BE2C (cell line): ENCODE results near the gene ADSS1.

Experiments
- DNase-seq: peaks from one replicate; pipeline ENCODE4 v3.0.0-alpha.2; 2020
- H3K27me3 ChIP-seq: fragments of 250-450 bp; sonication (Bioruptor Pico); 2 replicates; pipeline ENCODE4 v1.5.1; 2020; ENCODE audit warnings: mild to moderate bottlenecking
- H3K36me3 ChIP-seq: fragments of 250-450 bp; sonication (Bioruptor Pico); 2 replicates; pipeline ENCODE4 v1.5.1; 2020; ENCODE audit warnings: mild to moderate bottlenecking
- H3K4me1 ChIP-seq: fragments of 250-450 bp; sonication (Bioruptor Pico); 2 replicates; pipeline ENCODE4 v1.5.1; 2020
- H3K4me3 ChIP-seq: 2 replicates; pipeline ENCODE4 v1.5.1; 2011; ENCODE audit warnings: low read depth, low read length
- H3K9me3 ChIP-seq: fragments of 250-450 bp; sonication (Bioruptor Pico); 2 replicates; pipeline ENCODE4 v1.5.1; 2020
- CTCF ChIP-seq: IDR thresholded peaks from 2 replicates; pipeline ENCODE4 v1.5.1; 2012; ENCODE audit warnings: mild to moderate bottlenecking, low read depth, low read length

Gene ADSS1

DNA sequence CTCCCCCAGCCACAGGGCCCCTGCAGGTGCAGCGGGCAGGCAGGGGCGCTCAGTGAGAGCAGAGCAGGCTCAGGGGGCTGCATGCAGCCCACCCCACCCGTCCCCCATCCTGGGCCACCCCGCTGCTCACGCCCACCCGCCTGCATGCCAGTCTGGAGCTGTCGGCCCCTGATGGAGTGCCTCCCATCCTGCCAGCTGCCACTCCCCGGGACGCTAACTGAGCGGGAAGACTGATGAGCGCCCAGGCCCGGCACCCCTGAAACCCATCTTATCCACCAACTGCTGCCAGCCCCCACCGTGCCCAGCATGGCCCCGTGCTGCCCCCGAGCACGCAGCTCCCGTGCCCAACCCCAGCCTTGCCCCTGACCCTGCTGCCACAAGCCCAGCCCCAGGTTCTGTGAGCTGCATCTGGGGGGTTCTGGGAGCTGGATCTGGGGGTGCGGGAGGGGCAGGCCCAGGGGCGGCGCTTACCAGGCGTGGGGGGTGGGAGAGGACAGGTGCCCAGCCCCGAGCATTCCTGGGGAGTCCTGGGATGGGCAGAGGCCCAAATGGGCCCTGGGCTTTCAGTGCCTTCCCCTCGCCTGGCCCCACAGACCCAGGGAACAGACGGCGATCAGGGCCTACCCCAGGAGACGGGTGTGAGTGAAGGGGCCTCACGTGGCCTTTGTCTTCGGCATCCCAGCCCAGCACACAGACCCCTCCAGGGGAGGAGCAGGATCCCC, 58.2 kb downstream of the ADSS1 start:
- H3K9me3 ChIP-seq = no peaks in the 10 kb centered on the region
- no peak for DNase-seq

DNA sequence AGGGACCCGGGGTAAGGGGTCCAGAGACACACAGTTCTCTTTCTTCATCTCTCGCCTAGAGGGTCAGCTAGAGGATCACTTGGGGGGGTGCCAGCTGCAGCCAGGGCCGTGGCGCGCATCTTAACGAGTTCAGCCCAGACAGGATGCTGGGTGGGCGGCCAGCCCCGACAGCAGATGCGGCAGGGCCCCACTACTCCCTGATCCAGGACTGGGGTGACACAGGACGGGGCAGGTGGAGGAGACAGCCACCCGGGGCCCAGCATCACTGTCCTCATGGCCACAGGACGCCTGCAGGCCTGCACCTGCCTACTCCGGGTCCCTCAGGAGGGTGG, 58.7 kb downstream of the ADSS1 start:
- Histone ChIP-seq H3K9me3 (no peaks in the 10 kb centered on the region), H3K4me1 (no peaks in the 10 kb centered on the region), H3K36me3 (peaks cover 3% of the 10 kb centered on the region; the same call in 1 of the 2 replicates), H3K27me3 (no peaks in the 10 kb centered on the region), H3K4me3 (no peak overlapping the region)
- TF ChIP-seq CTCF = no peak
- DNase-seq = no peak

More for the DNA sequence above, 58.2 kb downstream of the ADSS1 start:
- Histone ChIP-seq H3K4me1 (no peaks in the 10 kb centered on the region), H3K36me3 (peaks cover 6% of the 10 kb centered on the region; the same call in 1 of the 2 replicates), H3K4me3 (no peak overlapping the region), H3K27me3 (no peaks in the 10 kb centered on the region)
- no peak for TF ChIP-seq CTCF

DNA sequence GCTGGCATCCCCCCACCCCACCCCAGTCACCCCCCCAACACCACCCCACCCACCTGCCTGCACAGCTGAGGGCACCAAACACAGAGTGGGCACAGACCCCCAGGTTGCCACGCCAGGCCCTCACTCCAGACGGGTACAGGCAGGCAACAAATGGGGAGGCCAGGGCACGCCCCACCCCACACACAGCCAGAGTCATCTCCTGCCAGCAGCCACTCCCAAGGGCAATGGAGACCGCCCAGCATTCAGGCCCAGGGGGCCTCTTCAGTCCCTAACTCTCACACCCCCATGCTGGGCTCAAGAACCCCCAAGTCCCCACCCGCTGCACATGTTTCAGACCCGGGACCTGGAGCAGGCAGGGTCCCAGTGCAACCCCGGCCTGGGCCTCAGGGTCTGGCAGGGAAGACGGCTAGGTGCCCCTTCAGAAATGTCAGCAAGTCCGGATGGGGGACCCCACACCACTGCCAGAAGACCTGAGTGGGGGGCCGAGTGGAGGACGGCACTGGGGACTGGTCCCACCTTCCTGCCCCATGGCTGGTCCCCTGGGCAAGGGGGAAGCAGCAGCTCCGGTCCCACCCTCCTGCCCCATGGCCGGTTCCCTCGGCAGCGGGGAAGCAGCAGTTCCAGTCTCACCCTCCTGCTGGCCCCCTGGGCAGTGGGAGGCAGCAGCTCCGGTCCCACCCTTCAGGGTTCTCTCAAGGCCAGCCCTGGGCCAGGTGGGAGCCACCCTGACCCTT, 59.6 kb downstream of the ADSS1 start:
- no peak overlapping the region for H3K4me3 ChIP-seq
- peaks cover 6% of the 10 kb centered on the region; the same call in 1 of the 2 replicates for H3K36me3 ChIP-seq
- H3K4me1 ChIP-seq = no peaks in the 10 kb centered on the region
- no peak for DNase-seq
- no peak for TF ChIP-seq CTCF
- H3K9me3 ChIP-seq = no peaks in the 10 kb centered on the region
- no peaks in the 10 kb centered on the region for H3K27me3 ChIP-seq

GRCh38 chr14:104784218-104784568, 60.2 kb downstream of the ADSS1 start:
- H3K27me3 ChIP-seq = no peaks in the 10 kb centered on the region
- no peak overlapping the region for H3K4me3 ChIP-seq
- H3K9me3 ChIP-seq = no peaks in the 10 kb centered on the region
- peaks cover 7% of the 10 kb centered on the region; the same call in 1 of the 2 replicates for H3K36me3 ChIP-seq
- no peaks in the 10 kb centered on the region for H3K4me1 ChIP-seq
- DNase-seq = no peak
- TF ChIP-seq CTCF = no peak

DNA sequence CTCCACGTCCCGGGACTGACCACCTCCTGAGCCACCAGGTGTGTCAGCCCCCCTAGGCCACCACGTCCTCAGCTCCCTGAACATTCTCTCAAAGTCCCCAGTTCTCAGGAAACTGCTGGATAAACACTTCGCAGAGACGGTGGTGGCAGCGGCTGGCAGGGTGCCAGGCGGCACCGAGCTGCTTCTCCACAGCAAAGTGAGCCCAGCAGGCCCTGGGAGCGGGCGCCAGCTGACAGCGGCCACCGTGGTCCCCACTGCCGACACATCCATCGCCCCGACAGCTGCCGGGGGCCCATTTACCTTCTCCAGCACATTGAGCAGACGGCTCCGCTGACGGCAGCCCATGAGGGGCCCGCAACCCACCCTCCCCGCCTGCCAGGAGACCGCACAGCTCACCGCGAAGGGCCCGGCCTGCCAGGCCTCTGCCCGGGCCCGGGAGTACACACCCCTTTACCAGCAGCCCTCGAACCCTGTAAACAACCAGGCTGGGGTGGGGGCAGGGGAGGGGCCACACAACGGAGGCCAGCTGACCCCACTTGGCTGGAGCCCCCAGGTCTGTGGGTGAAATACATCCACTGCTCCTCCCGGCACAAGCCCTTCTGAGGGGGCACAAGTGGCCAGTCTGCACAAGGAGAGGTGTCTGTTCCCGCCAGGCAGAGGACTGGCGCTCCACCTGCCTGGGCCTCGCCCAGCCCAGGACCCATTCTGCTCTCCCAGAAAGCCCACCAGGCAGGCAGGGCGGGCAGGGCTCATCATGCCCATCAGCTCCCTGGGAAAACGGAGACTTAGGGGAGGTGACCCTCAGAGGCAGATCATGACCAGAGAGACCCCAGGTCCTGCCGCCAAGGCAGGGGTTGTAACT, 61.0 kb downstream of the ADSS1 start:
- no peak for TF ChIP-seq CTCF
- no peaks in the 10 kb centered on the region for H3K27me3 ChIP-seq
- peaks cover 7% of the 10 kb centered on the region; the same call in 1 of the 2 replicates for H3K36me3 ChIP-seq
- no peak overlapping the region for H3K4me3 ChIP-seq
- no peaks in the 10 kb centered on the region for H3K4me1 ChIP-seq
- no peak for DNase-seq
- no peaks in the 10 kb centered on the region for H3K9me3 ChIP-seq
